ENCODE data around the gene NRP2.

NRP2 gene, protein sequence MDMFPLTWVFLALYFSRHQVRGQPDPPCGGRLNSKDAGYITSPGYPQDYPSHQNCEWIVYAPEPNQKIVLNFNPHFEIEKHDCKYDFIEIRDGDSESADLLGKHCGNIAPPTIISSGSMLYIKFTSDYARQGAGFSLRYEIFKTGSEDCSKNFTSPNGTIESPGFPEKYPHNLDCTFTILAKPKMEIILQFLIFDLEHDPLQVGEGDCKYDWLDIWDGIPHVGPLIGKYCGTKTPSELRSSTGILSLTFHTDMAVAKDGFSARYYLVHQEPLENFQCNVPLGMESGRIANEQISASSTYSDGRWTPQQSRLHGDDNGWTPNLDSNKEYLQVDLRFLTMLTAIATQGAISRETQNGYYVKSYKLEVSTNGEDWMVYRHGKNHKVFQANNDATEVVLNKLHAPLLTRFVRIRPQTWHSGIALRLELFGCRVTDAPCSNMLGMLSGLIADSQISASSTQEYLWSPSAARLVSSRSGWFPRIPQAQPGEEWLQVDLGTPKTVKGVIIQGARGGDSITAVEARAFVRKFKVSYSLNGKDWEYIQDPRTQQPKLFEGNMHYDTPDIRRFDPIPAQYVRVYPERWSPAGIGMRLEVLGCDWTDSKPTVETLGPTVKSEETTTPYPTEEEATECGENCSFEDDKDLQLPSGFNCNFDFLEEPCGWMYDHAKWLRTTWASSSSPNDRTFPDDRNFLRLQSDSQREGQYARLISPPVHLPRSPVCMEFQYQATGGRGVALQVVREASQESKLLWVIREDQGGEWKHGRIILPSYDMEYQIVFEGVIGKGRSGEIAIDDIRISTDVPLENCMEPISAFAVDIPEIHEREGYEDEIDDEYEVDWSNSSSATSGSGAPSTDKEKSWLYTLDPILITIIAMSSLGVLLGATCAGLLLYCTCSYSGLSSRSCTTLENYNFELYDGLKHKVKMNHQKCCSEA

DNA sequence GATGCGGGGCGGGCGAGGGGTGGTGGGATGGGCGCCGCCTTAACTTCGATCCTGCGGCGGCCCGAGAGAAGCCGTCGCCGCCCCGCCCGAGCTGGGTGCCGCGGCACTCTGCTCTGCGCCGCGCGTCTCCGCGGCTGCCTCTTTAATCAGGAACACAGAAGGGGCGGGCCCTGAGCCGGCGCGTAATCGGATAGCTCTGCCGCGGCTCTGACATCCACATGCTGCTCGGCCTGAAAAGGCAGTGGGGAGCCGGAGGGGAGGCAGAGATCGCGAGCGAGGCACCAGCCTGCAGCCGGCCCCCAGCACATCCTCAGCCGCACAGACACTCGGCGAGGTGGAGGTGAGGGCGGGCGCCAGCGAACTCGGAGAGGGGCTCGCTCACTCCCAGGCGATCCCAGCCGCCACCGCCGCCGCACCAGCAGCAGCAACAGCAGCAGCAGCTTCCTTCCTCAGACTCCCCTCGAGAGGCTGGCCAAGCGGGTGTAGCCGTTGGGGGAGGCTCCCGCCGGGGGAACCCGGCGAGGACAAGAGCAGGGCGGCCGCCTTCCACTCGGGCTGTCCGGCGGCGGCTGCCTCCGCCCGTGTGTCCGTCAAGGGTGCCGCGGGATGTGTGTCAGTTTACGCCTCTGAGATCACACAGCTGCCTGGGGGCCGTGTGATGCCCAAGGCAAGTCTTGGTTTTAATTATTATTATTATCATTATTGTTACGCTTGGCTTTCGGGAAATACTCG is at the start of gene NRP2:
Gene NRP2 (plus strand): TSS at position 263 of the 732 bp plus-strand sequence. CDS start 790 bp downstream, outside the sequence.
- DNase-seq (ENCODE audit: low spot score), result peak; percentile 74

DNA sequence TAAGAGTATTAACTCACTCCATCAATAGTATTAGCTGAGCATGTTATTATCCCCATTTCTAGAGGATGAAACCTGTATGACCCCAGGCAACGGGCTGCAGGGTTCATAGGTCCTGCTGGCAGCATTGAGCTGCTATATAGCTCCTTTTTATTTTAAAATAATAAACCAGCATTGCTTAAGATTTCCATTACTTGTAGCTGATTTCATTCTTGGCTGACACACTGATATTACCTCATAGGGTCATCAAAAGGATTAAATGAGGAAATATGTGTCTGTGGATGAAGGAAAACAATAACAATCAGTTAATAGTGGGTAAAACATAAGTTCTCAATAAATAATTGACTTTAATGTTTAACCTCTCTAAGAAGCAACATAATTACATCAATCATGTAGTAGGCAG is 48.3 kb upstream of the NRP2 start:
- DNase-seq (ENCODE audit: low spot score), result no peak

DNA sequence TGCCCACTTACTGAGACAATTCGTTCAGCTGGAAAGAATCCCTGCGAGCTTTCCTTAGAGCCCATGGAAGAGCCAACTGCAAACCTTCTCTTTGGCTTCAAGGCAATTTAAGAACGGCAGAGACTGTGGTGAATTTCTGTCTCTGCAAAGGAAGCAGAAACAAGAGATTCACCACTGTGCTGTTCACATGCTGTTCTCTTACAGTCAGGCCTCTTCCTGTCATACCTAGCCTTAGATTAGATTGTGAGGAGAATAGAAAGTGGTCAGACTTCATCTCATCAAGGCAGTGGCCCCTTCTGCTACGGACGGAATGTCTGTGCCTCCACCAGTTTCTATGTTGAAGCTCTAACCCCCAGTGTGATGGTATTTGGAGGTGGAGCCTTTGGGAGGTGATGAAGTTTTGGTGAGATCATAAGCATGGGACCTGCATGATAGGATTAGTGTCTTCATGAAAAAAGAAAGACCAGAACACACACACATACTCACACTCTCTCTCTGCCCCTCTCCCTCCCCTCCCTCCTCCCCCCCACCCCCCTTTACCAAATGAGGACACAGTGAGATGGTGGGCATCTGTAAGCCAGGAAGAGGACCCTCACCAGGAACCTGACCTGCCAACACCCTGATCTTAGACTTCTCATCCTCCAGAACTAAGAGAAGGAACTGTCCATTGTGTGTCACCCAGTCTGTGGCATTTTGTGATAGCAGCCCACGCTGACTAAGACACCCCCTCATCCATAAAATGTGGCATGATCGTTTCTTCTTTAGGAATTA is 45.6 kb upstream of the NRP2 start:
- DNase-seq (ENCODE audit: low spot score), result no peak

GRCh38 chr2:205637320-205637602 is 45.0 kb upstream of the NRP2 start:
- no peak for DNase-seq (ENCODE audit: low spot score)

DNA sequence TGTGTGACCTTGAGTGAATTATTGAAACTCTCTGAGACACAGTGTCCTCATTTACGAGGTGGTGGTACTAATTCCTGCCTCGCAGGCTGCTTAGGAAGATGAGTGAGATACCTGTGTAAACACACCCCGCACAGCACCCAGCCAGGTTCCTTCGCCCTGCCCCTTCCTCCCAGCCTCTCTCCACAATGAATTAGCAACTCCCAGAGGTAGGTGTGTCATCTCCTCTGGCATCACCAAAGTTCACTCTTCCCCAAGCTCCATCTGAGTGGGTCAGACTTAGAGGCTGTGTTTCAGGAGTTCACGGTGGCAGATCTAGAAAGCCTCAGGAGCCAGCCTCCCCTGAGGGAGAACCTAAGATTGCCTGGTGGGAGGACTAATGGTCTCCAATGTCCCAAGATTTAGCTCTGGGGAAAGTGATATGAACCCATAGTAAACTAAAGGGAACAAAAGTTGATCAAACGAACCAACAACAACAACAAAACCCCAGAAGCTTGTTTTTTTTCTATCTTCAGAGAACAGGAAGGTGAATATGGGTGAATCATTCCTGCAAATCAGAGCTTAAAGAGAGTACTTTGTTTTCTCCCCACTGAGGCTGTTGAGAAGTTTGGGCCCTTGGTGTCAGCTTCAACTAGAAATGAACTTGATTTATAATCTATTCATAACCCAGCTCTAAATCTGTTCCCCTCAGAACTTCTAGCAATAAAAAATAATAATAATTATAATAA is 44.4 kb upstream of the NRP2 start:
- DNase-seq (ENCODE audit: low spot score), result no peak

DNA sequence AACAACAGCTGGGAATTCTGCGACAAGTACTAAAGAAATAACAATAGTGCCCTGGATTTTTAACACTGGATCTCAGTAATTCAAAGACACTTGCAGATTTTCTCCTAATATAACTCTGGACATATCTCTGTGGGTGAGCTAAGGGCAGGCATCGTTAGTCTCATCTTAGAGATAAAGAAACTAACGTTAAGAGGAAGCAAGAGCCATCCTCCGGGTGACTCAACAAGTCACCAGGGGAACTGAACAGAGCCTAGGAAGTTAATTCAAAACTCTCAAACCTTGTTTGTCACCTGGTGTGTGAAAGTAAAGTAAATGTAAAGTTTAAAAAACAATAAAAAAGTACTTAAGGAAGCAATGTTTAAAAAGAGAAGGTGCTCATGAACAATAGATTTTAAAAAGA is 41.6 kb upstream of the NRP2 start:
- DNase-seq (ENCODE audit: low spot score), result no peak

DNA sequence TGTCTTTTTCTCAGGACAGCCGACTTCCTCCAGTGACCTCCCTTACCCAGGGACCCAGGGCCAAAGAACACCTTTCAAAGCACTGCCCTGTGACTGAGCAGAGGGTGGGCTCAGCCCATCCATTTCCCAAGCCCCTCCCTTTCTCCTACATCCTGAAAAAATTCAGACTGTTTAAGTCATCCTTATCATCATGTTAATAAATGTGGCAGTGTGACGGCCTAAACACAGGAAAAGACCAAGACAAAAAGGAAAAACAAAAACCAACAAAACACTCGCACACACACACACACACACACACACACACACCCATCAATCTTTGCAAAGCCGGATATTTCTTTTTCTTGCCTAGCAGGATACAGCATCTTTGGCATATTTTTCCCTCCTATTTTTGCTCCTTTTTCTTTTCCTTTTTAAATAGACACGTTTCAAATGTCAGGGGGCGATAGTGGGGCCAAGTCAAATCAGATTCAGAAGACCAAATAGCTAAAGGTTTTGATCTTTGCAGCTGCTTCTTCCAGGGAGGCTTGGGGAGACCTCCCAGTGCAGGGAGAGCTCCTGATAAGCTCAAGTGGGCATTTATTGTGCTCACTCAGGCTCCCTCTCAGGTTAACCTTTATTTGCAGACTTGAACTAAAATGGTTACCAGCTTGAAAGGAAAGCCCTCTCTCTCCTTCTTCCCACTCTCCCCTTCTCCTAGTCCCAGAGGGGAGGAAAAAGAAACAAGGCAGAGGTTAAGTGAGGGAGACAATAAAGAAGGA is 39.5 kb upstream of the NRP2 start:
- DNase-seq (ENCODE audit: low spot score), result no peak

DNA sequence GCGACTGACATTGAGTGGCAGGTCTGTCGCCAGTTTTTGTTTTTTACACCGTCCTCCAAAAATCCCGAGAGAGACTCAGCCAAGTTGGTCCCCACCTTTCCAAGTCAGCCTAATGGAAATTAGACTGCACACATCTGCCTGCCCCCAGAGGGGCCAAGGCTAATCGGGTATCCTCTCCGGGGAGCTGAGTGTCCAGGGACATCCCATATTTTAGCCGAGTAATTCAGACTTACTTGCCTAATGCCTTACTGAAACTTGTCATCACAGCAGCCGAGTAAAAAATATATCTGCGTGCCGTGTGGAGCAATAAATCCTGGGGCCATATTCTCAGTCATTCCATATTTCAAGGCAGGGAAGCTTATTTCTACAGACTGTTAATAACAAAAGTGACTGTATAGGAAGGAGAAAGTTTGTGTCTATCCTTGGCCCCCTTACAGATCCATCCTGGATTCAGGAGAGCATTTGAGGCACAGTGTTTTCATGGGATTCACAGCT is 38.9 kb upstream of the NRP2 start:
- DNase-seq (ENCODE audit: low spot score), result no peak

GRCh38 chr2:205644018-205644417 is 38.3 kb upstream of the NRP2 start:
- no peak for DNase-seq (ENCODE audit: low spot score)

DNA sequence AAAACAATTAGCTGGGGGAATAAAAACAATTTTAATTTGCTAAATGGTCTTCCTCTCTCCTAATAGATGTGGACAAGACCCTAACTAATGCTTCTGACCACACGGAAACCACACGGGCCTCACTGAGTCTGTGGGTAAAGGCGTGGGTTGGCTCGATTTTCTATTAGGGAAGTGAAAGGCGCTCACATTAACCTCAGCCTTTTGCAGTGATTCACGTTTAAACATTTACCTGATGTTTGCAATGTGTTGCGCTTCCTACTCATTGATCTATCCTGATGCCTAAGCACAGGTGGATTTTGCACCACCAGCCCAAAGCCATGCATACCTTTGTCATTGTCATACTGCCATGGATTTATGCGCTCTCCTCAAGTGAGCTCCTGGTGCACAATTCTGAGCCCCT is 35.6 kb upstream of the NRP2 start:
- no peak for DNase-seq (ENCODE audit: low spot score)

GRCh38 chr2:205650450-205650849 is 31.9 kb upstream of the NRP2 start:
- no peak for DNase-seq (ENCODE audit: low spot score)

- no peak for DNase-seq (ENCODE audit: low spot score)
Observed at GRCh38 chr2:205650931-205651330, 31.4 kb upstream of the NRP2 start.

GRCh38 chr2:205651719-205652118 is 30.6 kb upstream of the NRP2 start:
- no peak for DNase-seq (ENCODE audit: low spot score)

DNA sequence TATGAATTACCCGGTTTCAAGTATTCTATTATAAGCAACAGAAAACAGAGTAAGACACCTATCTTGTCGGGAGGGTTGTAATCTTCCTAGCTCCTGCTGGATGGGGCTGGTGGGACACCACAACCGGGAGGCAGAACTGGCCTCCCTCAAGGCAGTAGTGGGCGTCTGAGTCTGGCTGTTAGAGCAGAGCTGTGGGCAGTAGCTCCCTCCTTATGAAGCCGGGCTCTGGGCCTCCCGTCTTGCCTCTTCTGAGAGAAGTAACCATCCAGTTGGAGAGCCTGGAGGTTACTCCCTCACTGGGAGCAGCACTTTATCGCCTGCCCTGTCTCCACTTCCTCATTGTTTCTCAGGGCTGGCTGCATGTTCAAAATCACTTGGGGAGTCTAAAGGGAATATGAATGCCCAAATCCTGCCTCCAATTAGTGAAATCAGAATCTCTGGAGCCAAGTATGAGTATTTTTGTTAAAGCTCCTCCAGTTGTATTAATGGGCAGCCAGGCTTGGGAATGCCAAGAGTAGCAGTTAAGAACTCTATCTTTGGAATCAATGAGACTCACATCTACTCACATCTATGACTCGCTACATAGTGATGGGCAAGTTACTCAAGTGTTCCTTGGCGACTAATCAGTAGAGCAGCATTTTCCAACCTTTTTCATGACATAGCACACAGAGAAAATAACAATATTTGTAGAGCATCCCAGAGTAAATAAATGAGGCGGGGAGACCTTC is 27.3 kb upstream of the NRP2 start:
- no peak for DNase-seq (ENCODE audit: low spot score)

GRCh38 chr2:205655779-205656456 is 26.4 kb upstream of the NRP2 start:
- DNase-seq (ENCODE audit: low spot score), result no peak

- DNase-seq (ENCODE audit: low spot score), result no peak
Observed at GRCh38 chr2:205656461-205656860, 25.8 kb upstream of the NRP2 start.

- no peak for DNase-seq (ENCODE audit: low spot score)
Observed at GRCh38 chr2:205656941-205657340, 25.4 kb upstream of the NRP2 start.

GRCh38 chr2:205657579-205657978 is 24.7 kb upstream of the NRP2 start:
- DNase-seq (ENCODE audit: low spot score), result no peak

- no peak for DNase-seq (ENCODE audit: low spot score)
Observed at GRCh38 chr2:205658068-205658467, 24.2 kb upstream of the NRP2 start.

Measured in HuH-7 (cell line).